Neural cell (in vitro differentiated cells): ENCODE results near the gene PRR20D.
"Not testable (repeated sequence)": the region's sequence is repeated elsewhere in the genome, so short reads cannot be mapped to it uniquely, and the experiment has no call there.

Experiments
- CTCF ChIP-seq: fragments of 450-650 bp; IDR thresholded peaks from 2 replicates; pipeline ENCODE4 v1.5.1; 2014; ENCODE audit warnings: antibody characterized with exemption, mild to moderate bottlenecking, moderate library complexity; ENCODE audit not compliant: poor library complexity, severe bottlenecking
- EP300 ChIP-seq: fragments of 450-650 bp; conservative IDR thresholded peaks from 2 replicates; pipeline ENCODE4 v1.6.1; 2014; ENCODE audit warnings: antibody characterized with exemption, mild to moderate bottlenecking, moderate library complexity; ENCODE audit not compliant: poor library complexity, severe bottlenecking
- EZH2 ChIP-seq: fragments of 200-600, 300-800 bp; shearing (Covaris generic), sonication (generic); IDR thresholded peaks from 2 replicates; pipeline ENCODE4 v1.6.1; 2014; ENCODE audit warnings: antibody characterized with exemption, low read length, borderline replicate concordance, mild to moderate bottlenecking; ENCODE audit not compliant: insufficient read depth, poor library complexity, severe bottlenecking
- MXI1 ChIP-seq: fragments of 450-650 bp; conservative IDR thresholded peaks from 2 replicates; pipeline ENCODE4 v1.6.1; 2014; ENCODE audit warnings: antibody characterized with exemption, mild to moderate bottlenecking; ENCODE audit not compliant: poor library complexity, severe bottlenecking
- POLR2AphosphoS5 ChIP-seq: IDR thresholded peaks from 2 replicates; pipeline ENCODE4 v1.6.1; 2012
- RAD21 ChIP-seq: fragments of 450-650 bp; conservative IDR thresholded peaks from 2 replicates; pipeline ENCODE4 v1.6.1; 2014; ENCODE audit warnings: antibody characterized with exemption, mild to moderate bottlenecking, moderate library complexity
- TAF1 ChIP-seq: IDR thresholded peaks from 2 replicates; pipeline ENCODE4 v1.6.1; 2012; ENCODE audit warnings: low read depth

GRCh38 chr13:57140235-57140968 lies 20.0 kb upstream of the PRR20D start, which contains the start of gene PRR20A:
- TF ChIP-seq CTCF, POLR2AphosphoS5, MXI1, TAF1, RAD21, EZH2, EP300: not testable (repeated sequence)
